Esophagus squamous epithelium (tissue), 5 donors: ENCODE data around the gene LRRC26. TPM values are rescaled to one million over a fixed set of nuclear protein-coding genes. Genes with fewer than 3 reads are reported as not detected.
A peak's percentile ranks its signal among the peaks of the same experiment; 100 is the strongest.

ENCODE experiments used
- DNase-seq: peaks from one replicate; lab custom pipeline; 2025; lab: John Stamatoyannopoulos, UW
- H3K27ac ChIP-seq, 4 donors: fragments of 200-600 bp; sonication (generic); one replicate each; pipeline ENCODE4 v1.5.1; 2016 to 2019; ENCODE audit warnings: mild to moderate bottlenecking in 1 of 4
- H3K27me3 ChIP-seq, 4 donors: fragments of 200-600 bp; sonication (generic); 1 replicate in 3 of 4; 2 replicates in 1 of 4; pipeline versions ENCODE4 v1.5.1 to v1.6.0; 2017 to 2021; ENCODE audit warnings: antibody characterized with exemption in 1 of 4
- H3K36me3 ChIP-seq, 3 donors: fragments of 200-600 bp; sonication (generic); one replicate each; pipeline ENCODE4 v1.5.1; 2016 to 2019
- H3K4me1 ChIP-seq, 3 donors: fragments of 200-600 bp; sonication (generic); one replicate each; pipeline ENCODE4 v1.5.1; 2017 to 2019
- H3K4me3 ChIP-seq, 4 donors: fragments of 200-600 bp; sonication (generic); 1 replicate in 3 of 4; 2 replicates in 1 of 4; pipeline ENCODE4 v1.5.1; 2016 to 2019; ENCODE audit warnings: mild to moderate bottlenecking in 2 of 4, moderate library complexity in 1 of 4
- H3K9me3 ChIP-seq, 3 donors: fragments of 200-600 bp; sonication (generic); one replicate each; pipeline ENCODE4 v1.5.1; 2016 to 2019
- CTCF ChIP-seq, 6 experiments: fragments of 450-650 bp in 4 of 6; fragments of 200-600 bp in 2 of 6; sonication (generic) in 2 of 6; IDR thresholded peaks; one replicate each; pipeline ENCODE4 v1.5.1; 2016 to 2019; ENCODE audit warnings: antibody characterized with exemption in 6 of 6, mild to moderate bottlenecking in 4 of 6, moderate library complexity in 4 of 6
- POLR2A ChIP-seq, 4 donors: fragments of 450-650 bp; IDR thresholded peaks; one replicate each; pipeline ENCODE4 v1.6.1; 2017; ENCODE audit warnings: antibody characterized with exemption in 4 of 4, mild to moderate bottlenecking in 4 of 4, moderate library complexity in 3 of 4
- WGBS, 2 donors: methylation state at CpG; one replicate each; pipeline ENCODE4 v1.1.5; 2018; 5-methylcytosine and 5-hydroxymethylcytosine counted together
- intact Hi-C: fragments of 100-400 bp; cut with DNase I; formaldehyde crosslinking; loops from one replicate; pipeline ENCODE4 v1.15.0; 2022
- total RNA-seq, 4 donors: library from RNA; depleted of rRNA; stranded (reverse); fragments of >200 nt; gene quantifications; one replicate each; pipeline ENCODE4 v1.1.0, GENCODE V29; 2016
- donor health status: DM: yes; HTN: yes; CAD: no.

Gene LRRC26
- total RNA-seq, 4 donors from 2014 or later, result 0.82 to 3.7 (median 0.95) TPM; not detected in 1

- no peak overlapping the region for H3K27ac ChIP-seq
- intact Hi-C loops, result no loop called here
- DNase-seq, result no peak
- H3K9me3 ChIP-seq, result no peaks in the 10 kb centered on the region
- H3K27me3 ChIP-seq, result no peaks in the 10 kb centered on the region
- H3K4me3 ChIP-seq, result no peak overlapping the region
- TF ChIP-seq CTCF (IDR thresholded peaks at IDR 0.05) (no peak), POLR2A (IDR thresholded peaks at IDR 0.05) (no peak)
- peaks cover 0 to 53% (median 4%) of the 10 kb centered on the region in 3 donors for H3K36me3 ChIP-seq
- H3K4me1 ChIP-seq, result peaks cover 3 to 13% (median 6%) of the 10 kb centered on the region in 3 donors
- 86 to 91% methylated on average over 4 to 9 of the region's 13 CpGs for WGBS, 2 donors
Measured at GRCh38 chr9:137211532-137211931, 41.7 kb upstream of the LRRC26 start.

GRCh38 chr9:137206602-137207001, 36.8 kb upstream of the LRRC26 start:
- Histone ChIP-seq H3K4me3 (peak overlapping the region in 3 of 4 donors; percentile 98 to 99 (median 98)), H3K27me3 (no peaks in the 10 kb centered on the region), H3K9me3 (no peaks in the 10 kb centered on the region), H3K36me3 (peaks cover 0 to 26% (median 4%) of the 10 kb centered on the region in 3 donors), H3K27ac (peak overlapping the region in 1 of 4 donors; percentile 88), H3K4me1 (peaks cover 32 to 53% (median 40%) of the 10 kb centered on the region in 3 donors)
- 73 to 79% methylated on average over 6 of the region's 7 CpGs for WGBS, 2 donors
- no peak for DNase-seq
- TF ChIP-seq CTCF (IDR thresholded peaks at IDR 0.05) (no peak), POLR2A (IDR thresholded peaks at IDR 0.05) (no peak)
- intact Hi-C loops, result no loop called here

GRCh38 chr9:137205126-137206069, 35.5 kb upstream of the LRRC26 start, which contains the start of the genes NDOR1 and TMEM203:
TSS of gene NDOR1 (plus strand) at chr9:137205700. CDS start at chr9:137205778, 78 bp downstream.
TSS of gene TMEM203 (minus strand) at chr9:137205648. CDS start at chr9:137205414, 234 bp downstream.
- Histone ChIP-seq H3K27ac (peak within 1 kb of the TSS; percentile 88 to 96 (median 92)), H3K4me3 (peak within 1 kb of the TSS; percentile 93 to 99 (median 98)), H3K27me3 (no peaks in the 10 kb centered on the region), H3K9me3 (no peaks in the 10 kb centered on the region), H3K36me3 (peaks cover 0 to 21% (median 4%) of the 10 kb centered on the region in 3 donors), H3K4me1 (peaks cover 40 to 60% (median 45%) of the 10 kb centered on the region in 3 donors)
- WGBS, 2 donors, result 0% methylated on average over 12 of the region's 98 CpGs; no CpG with 5 or more reads in 1 of the 2 donors
- peak; percentile 54 for DNase-seq
- intact Hi-C loops, result no loop called here
- TF ChIP-seq POLR2A (IDR thresholded peaks at IDR 0.05) (peak in 3 of 4 donors; percentile 65 to 87 (median 70)), CTCF (IDR thresholded peaks at IDR 0.05) (peak in 1 of 6 experiments; percentile 22)

GRCh38 chr9:137204731-137205125, 34.9 kb upstream of the LRRC26 start:
- peak overlapping the region; percentile 88 to 96 (median 92) for H3K27ac ChIP-seq
- peaks cover 42 to 63% (median 46%) of the 10 kb centered on the region in 3 donors for H3K4me1 ChIP-seq
- intact Hi-C loops, result no loop called here
- no peaks in the 10 kb centered on the region for H3K27me3 ChIP-seq
- H3K9me3 ChIP-seq, result no peaks in the 10 kb centered on the region
- WGBS, 2 donors, result 17 to 50% methylated on average over 2 to 15 of the region's 21 CpGs
- H3K36me3 ChIP-seq, result peaks cover 0 to 15% (median 0%) of the 10 kb centered on the region in 3 donors
- TF ChIP-seq CTCF (IDR thresholded peaks at IDR 0.05) (no peak), POLR2A (IDR thresholded peaks at IDR 0.05) (no peak)
- peak overlapping the region; percentile 93 to 99 (median 98) for H3K4me3 ChIP-seq
- DNase-seq, result no peak
